HG03571 (cell line): Measurements from ENCODE around the gene ZKSCAN1.
A peak's percentile ranks its signal among the peaks of the same experiment; 100 is the strongest.

Experiments
- ATAC-seq: cut with Tn5 transposase; IDR thresholded peaks from one replicate; pipeline ENCODE4 v1.9.1; 2021; ENCODE audit not compliant: unreplicated experiment

The ZKSCAN1 gene

GRCh38 chr7:100034871-100035510, 19.6 kb downstream of the ZKSCAN1 start:
- ATAC-seq, result no peak

GRCh38 chr7:100035876-100036275, 20.5 kb downstream of the ZKSCAN1 start:
- ATAC-seq, result no peak

GRCh38 chr7:100038326-100038725, 22.9 kb downstream of the ZKSCAN1 start:
- ATAC-seq, result no peak

- ATAC-seq, result no peak
Measured at GRCh38 chr7:100040575-100040974, 25.2 kb downstream of the ZKSCAN1 start.

- ATAC-seq, result no peak
Measured at GRCh38 chr7:100044718-100045117, 29.3 kb downstream of the ZKSCAN1 start.

GRCh38 chr7:100048680-100049079, 33.3 kb downstream of the ZKSCAN1 start:
- ATAC-seq, result no peak

- ATAC-seq, result peak; percentile 84
Measured at GRCh38 chr7:100049441-100050291, 34.3 kb downstream of the ZKSCAN1 start, which contains the start of gene ZSCAN21. Gene ZSCAN21, plus strand, starts transcription at chr7:100049774. Its CDS starts 7,233 bp downstream, at chr7:100057007.

GRCh38 chr7:100051611-100052010, 36.2 kb downstream of the ZKSCAN1 start:
- no peak for ATAC-seq

GRCh38 chr7:100053215-100053614, 37.8 kb downstream of the ZKSCAN1 start:
- ATAC-seq, result no peak

- no peak for ATAC-seq
Measured at GRCh38 chr7:100057006-100057405, 41.6 kb downstream of the ZKSCAN1 start.

GRCh38 chr7:100059251-100059739, 43.9 kb downstream of the ZKSCAN1 start:
- ATAC-seq, result no peak

- ATAC-seq, result no peak
Measured at GRCh38 chr7:100061518-100062193, 46.3 kb downstream of the ZKSCAN1 start.

GRCh38 chr7:100063376-100063775, 48.0 kb downstream of the ZKSCAN1 start:
- ATAC-seq, result no peak

- no peak for ATAC-seq
Measured at GRCh38 chr7:100064162-100064561, 48.8 kb downstream of the ZKSCAN1 start.

- ATAC-seq, result no peak
Measured at GRCh38 chr7:100065452-100066186, 50.2 kb downstream of the ZKSCAN1 start.

- ATAC-seq, result no peak
Measured at GRCh38 chr7:100066953-100067352, 51.6 kb downstream of the ZKSCAN1 start.

- ATAC-seq, result no peak
Measured at GRCh38 chr7:100069991-100070390, 54.6 kb downstream of the ZKSCAN1 start.

GRCh38 chr7:100071018-100071723, 55.8 kb downstream of the ZKSCAN1 start:
- no peak for ATAC-seq

GRCh38 chr7:100072462-100072861, 57.1 kb downstream of the ZKSCAN1 start:
- ATAC-seq, result no peak

- ATAC-seq, result no peak
Measured at GRCh38 chr7:100074841-100075240, 59.4 kb downstream of the ZKSCAN1 start.
